HG02852 (cell line): ENCODE results near the gene RHCE.
A peak's percentile ranks its signal among the peaks of the same experiment; 100 is the strongest.
"Not testable (repeated sequence)": the region's sequence is repeated elsewhere in the genome, so short reads cannot be mapped to it uniquely, and the experiment has no call there.

ENCODE experiments used
- ATAC-seq: cut with Tn5 transposase; IDR thresholded peaks from one replicate; pipeline ENCODE4 v1.9.1; 2021; ENCODE audit warnings: mild to moderate bottlenecking, moderate library complexity; ENCODE audit not compliant: unreplicated experiment

Gene RHCE

GRCh38 chr1:25420715-25421114 is at the start of gene RHCE:
Gene RHCE, minus strand, starts transcription at chr1:25420825. Its CDS starts 39 bp downstream, at chr1:25420786.
- ATAC-seq, result not testable (repeated sequence)

DNA sequence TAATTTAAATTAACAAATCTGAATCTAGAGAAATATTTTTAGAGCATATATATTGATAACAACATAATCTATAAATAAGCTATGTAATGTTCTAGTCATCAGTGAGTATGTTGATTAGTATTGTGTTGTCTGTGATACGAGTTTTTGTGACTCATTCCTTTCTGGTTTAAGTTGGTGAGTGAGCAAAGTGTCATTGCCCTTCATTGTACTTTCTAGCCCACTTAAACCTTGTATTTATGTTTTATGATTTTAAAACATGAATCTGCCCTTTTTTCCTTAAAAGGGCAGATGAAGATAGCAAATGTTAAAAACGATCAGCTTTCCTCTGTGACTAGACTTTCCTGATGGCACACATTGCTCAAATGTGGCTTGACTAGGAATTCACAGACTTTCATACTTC is 48.6 kb upstream of the RHCE start:
- no peak for ATAC-seq

DNA sequence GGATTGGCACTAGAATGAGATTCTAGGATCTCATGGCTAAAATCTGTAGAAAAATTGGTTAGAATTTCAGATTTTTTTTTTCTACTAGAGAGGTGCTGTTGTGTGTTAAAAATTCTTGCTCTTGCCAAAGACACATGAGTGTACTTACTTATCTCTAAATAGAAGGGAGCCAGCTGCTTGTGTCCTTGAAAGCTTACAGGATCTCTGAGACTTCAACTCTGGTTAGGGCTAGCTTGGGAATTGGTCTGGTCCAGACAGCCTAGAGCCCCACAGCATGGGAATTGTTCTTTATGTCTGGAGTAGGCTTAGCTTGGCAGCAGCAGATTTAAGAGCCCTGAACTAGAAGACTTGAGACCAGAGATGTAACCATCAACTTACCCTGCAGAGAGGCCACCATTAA is 47.4 kb upstream of the RHCE start:
- ATAC-seq, result no peak

GRCh38 chr1:25467616-25468015 is 47.0 kb upstream of the RHCE start:
- no peak for ATAC-seq

- ATAC-seq, result no peak
These were observed 46.6 kb upstream of the RHCE start for GRCh38 chr1:25467193-25467592.

DNA sequence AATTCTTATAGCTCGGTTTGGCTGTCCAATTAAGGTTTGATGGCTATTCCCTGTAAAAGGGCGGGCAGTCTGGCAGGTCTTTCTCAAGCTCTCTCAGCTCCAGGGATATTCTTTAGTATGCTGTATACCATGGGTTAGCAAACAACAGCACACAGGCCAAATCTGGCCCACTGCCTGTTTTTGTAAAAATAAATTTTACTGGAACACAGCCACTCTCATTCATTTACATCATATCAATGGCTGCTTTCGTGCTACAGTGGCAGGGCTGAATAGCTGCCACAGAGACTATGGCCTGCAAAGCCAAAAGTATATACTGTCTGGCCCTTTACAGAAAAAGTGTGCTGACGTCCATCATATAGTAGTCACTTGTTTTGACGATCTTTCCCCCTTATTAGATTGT is 42.1 kb upstream of the RHCE start:
- ATAC-seq, result no peak

DNA sequence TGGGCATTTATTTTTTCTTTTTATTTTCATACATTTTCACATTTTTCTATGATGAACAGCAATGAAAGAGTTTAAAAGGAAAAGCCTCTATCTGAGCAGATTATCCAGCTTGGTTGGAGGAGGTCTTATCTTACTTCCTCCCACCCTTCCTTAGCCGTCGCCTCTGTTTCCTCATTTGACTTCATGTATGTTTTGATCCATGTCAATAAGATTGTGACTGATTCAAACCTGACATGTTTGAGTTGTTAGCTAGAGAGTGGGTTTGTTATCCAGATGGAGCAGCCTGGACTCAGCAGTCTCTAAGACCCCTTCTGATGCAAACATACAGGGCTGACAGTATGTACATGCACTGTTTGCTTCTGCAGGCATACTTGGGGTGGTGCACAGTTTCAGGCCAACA is 41.2 kb upstream of the RHCE start:
- no peak for ATAC-seq

GRCh38 chr1:25460816-25461215 is 40.2 kb upstream of the RHCE start:
- ATAC-seq, result not testable (repeated sequence)

DNA sequence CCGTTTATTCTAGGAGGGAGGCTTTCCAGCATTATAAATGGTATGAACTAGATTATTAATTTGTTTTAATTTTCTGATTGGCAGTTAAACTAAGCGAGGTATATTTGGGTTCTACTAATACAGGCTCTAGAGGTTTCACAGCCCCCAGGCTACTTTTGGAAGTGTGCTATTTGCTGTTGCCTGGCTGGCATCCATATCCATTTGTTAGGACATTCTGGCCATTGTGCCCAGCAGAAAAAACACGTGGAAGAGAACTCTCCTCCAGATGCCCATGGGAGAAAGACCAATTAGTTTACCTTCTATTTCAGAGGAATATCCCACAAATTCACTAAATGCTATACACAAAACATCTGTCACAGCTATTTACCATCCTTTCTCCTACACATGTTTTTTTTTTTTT is 39.4 kb upstream of the RHCE start:
- ATAC-seq, result no peak

- ATAC-seq, result no peak
These were observed 38.1 kb upstream of the RHCE start for GRCh38 chr1:25458541-25459298.

- no peak for ATAC-seq
These were observed 35.9 kb upstream of the RHCE start for GRCh38 chr1:25456502-25456901.

GRCh38 chr1:25451908-25452307 is 31.3 kb upstream of the RHCE start:
- ATAC-seq, result no peak

DNA sequence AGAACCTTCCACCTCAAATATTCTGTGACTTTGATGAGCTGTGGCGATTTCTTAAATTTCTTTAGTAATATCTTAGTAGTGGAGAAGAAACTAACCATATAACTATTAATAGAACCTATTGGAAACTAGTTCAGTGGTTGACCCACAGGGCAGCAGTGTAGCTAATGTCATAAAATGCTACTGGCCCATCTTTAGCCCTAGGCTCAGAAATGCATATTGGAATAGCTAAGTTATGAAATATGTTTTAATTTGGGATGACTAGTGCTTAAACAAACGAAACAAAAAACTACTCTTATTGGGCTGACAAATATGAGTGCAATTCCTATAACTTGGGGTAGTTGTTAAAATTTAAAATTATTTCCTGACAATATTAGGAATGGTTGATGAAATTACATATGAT is 30.3 kb upstream of the RHCE start:
- ATAC-seq, result no peak

DNA sequence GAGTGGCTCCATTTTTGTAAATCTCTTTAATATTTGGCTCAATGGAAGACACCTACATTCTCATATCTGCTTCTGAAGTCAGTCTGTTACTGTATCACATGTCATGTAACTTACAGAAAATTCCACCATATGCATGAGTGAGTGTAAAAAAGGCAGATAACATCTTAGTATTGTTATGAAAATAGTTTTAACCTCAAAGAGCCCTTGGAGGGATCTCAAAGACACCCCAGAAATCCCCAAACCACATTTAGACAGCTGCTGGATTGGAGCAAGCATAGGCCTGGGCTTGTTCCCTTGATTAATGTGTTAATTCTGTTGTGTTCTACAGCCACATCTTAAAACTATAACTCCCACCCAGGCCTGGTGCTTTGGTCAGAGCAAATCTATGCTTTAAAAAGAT is 26.9 kb upstream of the RHCE start:
- ATAC-seq, result peak; percentile 68

DNA sequence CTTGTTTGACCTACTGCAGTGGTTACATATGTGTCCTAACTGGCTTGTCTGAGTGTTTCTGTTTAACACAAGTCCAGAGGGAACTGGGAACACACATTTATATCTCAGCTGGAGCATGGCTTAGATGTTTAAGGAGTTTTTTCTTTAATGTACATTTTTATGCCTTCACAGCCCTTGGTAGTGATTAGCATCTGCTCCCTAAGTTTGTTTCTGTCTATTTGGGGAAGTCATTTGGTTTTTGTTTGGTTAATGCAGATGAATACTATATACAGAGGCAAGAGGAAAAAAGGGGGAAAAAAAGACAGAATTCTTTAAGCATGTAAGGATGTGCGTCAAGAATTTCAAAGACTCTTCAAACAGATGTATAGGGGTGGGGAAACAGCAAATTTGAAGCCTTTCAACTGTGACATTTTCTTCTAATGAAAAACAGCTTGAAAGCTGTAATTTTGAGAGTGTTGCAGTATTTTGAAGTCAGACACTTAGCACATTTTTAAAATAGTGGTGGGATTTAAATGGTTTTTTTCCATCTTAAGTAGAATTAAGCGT is 25.4 kb upstream of the RHCE start:
- no peak for ATAC-seq

- ATAC-seq, result not testable (repeated sequence)
These were observed 24.0 kb upstream of the RHCE start for GRCh38 chr1:25444604-25445003.

- ATAC-seq, result no peak
These were observed 22.5 kb upstream of the RHCE start for GRCh38 chr1:25443030-25443699.

- no peak for ATAC-seq
These were observed 21.6 kb upstream of the RHCE start for GRCh38 chr1:25442178-25442577.

- no peak for ATAC-seq
These were observed 18.7 kb upstream of the RHCE start for GRCh38 chr1:25439287-25439686.

DNA sequence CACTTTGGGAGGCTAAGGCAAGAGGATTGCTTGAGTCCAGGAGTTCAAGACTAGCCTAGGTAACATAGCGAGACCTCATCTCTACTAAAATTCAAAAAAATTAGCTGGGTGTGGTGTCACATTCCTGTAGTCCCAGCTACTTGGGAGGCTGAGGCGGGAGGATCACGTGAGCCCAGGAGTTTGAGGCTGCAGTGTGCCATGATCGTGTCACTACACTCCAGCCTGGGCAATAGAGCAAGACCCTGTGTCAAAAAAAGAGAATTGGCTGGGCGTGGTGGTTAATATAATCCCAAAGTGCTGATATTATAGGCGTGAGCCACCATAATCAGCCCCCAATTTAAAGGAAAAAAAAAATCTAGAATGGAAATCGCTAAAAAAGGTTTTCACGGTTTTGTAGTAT is 17.0 kb upstream of the RHCE start:
- no peak for ATAC-seq

DNA sequence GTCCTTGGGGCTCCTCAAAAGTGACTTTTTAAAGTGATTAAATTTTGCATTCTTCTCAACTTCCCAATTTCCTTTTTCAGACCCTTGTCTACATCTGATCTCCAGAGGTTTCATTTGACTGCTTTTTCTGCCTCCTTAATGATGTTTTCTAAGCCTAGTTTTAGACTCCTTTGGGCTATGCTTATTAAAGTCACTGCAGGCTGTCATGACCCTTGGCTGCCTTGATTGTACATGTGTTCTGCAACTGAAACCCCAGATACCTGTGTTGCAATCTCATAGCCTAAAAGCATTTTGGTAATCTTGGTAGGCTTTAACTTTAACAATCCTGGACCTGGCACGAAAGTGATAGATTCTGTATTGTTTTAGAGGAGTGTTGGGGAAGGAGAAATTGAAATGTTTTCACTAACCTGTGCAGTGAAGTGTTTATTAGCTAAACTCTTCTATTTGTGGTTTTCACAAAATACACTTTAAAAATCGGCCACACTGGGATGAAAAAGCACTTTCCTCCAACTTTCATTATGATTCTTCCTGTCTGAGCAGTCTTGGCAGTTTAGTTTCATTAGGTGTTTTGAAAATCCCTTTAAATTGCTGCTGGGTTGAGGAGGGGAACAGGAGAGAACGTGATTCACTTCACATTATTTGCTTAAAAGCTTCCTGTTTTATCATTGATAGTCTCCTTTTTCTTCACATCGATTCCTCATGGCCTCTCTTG is 14.9 kb upstream of the RHCE start:
- ATAC-seq, result no peak
